GM21526 (cell line): ENCODE data around the gene CKM.
"Not testable (repeated sequence)": the region's sequence is repeated elsewhere in the genome, so short reads cannot be mapped to it uniquely, and the experiment has no call there.

ENCODE experiments used
- ATAC-seq: cut with Tn5 transposase; IDR thresholded peaks from one replicate; pipeline ENCODE4 v1.9.1; 2021; ENCODE audit warnings: moderate library complexity; ENCODE audit not compliant: unreplicated experiment, low FRiP score

CKM gene

GRCh38 chr19:45322311-45322710, 364 bp downstream of the CKM start:
- no peak for ATAC-seq

- ATAC-seq: no peak
Observed at GRCh38 chr19:45321848-45322247, 827 bp downstream of the CKM start.

DNA sequence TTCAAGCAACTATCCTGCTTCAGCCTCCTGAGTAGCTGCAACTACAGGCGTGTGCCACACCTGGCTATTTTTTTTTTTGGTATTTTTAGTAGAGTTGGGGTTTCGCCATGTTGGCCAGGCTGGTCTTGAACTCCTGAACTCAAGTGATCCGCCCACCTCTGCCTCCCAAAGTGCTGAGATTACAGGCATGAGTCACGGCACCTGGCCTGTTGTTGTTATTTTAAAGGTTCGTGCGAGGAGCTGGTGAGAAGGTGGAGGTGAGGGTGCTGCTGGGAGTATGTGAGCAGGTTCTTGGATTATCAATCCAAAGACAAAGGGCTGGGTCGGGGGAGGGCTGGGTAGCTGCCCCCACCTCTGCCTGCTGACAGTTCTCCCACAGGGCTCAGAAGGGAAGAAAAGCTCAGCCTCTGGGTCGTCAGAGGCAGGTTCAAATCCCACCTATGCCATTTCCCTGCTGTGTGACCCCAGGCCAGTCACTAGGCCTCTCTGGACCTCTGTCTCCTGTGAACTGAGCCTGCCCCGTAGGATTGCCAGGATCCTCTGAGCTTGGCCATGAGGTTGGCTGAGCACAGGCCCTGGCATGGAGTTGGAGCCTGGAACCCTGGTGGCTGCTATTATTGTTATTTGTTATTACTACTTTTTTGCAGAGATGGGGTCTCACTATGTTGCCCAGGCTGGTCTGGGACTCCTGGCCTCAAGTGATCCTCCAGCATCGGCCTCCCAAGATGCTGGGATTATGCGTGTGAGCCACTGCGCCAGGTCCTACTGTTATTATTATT, 1.5 kb downstream of the CKM start:
- no peak for ATAC-seq

DNA sequence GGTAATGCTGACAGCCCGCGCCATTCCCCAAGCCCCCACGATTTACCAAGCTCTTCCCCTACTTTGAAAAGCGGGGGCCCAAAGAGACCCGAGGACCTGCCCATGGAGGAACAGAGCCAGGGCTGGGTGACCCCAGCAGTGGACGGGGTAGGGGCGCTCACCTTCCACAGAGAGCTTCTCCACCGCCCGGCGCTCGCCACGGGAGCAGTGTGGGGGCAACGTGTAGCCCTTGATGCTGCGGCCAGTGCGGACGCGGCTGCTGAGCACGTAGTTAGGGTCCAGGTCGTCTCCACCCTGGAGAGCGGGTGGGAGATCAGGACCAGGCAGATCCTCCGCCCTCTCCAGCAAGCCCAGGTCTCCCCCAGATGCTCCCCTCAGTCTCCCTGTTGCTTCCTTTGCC, 7.4 kb downstream of the CKM start:
- no peak for ATAC-seq

DNA sequence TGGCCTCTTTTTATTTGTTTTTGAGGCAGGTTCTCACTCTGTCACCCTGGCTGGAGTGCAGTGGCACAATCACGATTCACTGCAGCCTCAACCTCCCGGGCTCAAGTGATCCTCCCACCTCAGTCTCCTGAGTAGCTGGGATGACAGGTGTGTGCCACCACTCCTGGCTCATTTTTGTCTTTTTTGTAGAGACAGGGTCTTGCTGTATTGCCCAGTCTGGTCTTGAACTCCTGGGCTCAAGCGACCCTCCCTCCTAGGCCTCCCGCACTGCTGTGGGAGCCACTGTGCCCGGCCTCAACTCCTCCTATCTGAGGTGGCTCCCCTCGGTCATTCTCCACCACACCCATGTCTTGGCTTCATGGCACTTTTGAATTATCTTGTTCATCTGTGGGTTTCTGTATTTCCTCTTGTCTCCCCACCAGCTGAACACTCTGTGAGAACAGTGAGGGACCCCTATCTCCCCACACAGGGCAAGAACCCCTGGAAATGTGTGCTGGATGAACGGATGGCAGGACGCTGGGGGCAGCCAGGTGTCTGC, 7.9 kb downstream of the CKM start:
- no peak for ATAC-seq

GRCh38 chr19:45312285-45312684, 10.4 kb downstream of the CKM start:
- not testable (repeated sequence) for ATAC-seq

- no peak for ATAC-seq
Observed at GRCh38 chr19:45311621-45312020, 11.1 kb downstream of the CKM start.

- ATAC-seq: not testable (repeated sequence)
Observed at GRCh38 chr19:45309322-45309721, 13.4 kb downstream of the CKM start.

DNA sequence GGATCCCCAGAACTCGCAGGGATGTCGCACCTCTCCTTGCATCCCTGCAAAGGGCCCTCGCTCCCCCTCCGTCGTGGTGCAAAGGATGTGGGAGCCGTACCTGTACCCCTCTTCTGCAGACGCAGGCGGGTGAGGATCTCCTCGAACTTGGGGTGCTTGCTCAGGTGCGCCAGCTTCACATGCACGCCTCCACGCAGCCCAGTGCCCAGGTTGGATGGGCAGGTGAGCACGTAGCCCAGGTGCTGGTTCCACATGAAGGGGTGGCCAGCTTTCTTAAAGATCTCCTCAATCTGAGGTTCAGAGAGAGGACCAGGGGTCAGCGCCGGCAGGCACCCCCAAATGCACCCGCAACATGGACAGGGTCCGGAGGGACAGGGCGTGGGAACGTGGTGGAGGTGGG, 15.3 kb downstream of the CKM start:
- no peak for ATAC-seq

GRCh38 chr19:45306518-45307027, 16.1 kb downstream of the CKM start:
- ATAC-seq: no peak

DNA sequence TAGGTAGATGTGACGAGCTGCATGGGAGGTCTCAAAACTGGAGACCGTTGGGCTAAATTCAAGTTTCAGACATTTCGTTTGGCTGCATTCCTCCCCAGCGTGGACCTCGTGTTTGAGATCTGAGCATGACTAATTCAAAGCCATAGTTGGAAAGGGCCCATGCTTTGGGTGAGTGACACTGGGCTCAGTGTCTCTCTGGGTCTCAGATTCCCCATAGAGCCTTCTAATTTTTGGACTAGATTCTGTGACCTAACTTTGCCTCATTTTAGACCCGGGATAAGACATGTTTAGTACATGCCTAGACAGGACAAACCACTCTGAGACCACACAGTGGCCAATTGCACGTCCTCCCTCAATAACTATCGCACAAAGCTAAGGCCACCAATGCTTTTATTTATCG, 16.6 kb downstream of the CKM start:
- ATAC-seq: no peak

DNA sequence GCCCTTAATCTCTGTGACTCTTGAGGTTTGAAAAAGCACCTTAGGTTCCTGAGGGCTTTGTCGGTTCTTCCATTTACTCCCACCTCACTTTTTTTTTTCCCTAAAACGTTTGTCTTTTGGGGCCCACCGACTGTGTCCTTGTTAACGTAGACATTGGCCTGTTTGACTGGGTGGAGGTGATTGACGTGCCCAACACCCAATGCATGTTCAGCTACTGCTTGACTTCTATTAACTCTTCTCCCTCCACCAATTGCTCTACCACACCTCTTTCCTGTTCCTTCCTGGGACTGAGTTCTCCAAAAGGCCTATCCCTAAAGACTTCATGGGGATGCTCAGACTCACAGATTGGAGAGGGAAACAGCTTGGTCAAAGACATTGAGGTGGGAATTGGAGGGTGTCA, 17.3 kb downstream of the CKM start:
- no peak for ATAC-seq

DNA sequence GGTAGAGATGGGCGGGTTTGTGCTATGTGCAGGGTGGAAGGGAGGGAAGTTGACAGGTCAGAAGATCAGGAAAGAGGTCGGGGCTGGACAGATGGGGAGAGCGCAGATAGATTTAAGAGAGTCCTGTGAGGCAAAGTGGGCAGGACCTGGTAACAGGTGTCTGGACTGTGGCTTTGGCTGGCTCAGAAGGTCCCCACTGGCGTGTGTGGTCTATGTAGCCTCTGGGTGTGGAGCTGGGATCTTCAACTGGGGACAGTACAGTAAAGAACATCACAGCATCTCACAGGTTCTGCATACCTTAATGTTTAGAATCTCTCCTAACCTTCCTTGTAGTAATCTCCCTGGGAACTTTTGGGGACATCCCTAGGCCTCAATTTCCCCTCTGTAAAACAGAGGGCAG, 17.7 kb downstream of the CKM start:
- ATAC-seq: no peak

GRCh38 chr19:45304141-45304926, 18.3 kb downstream of the CKM start:
- ATAC-seq: no peak

- no peak for ATAC-seq
Observed at GRCh38 chr19:45303269-45304060, 19.2 kb downstream of the CKM start.

- ATAC-seq: no peak
Observed at GRCh38 chr19:45302416-45302815, 20.3 kb downstream of the CKM start.

- no peak for ATAC-seq
Observed at GRCh38 chr19:45299719-45300118, 23.0 kb downstream of the CKM start.

- ATAC-seq: no peak
Observed at GRCh38 chr19:45298264-45298663, 24.4 kb downstream of the CKM start.

- no peak for ATAC-seq
Observed at GRCh38 chr19:45297674-45298073, 25.0 kb downstream of the CKM start.

DNA sequence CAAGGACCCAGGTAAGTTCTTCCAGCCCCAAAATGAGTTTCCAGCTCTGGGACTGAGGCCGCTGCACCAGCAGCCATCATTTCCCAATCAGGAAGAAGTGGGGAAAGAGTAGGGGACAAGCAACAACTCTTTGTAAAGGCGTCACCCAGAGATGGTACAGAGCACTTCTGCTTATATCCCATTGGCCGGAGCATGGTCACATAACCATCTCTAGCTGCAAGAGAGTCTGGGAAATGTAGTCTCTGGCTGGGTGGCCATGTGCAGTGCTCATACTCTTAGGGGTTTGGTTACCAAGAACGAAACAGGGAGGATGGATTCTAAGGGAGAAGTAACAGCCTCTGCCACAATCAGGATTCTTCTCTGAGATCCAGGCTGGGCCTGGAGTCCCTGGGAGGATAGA, 26.3 kb downstream of the CKM start:
- no peak for ATAC-seq

- ATAC-seq: no peak
Observed at GRCh38 chr19:45295873-45296272, 26.8 kb downstream of the CKM start.
